ENCODE results near the gene C11orf68.
"Not testable (repeated sequence)": the region's sequence is repeated elsewhere in the genome, so short reads cannot be mapped to it uniquely, and the experiment has no call there.

C11orf68 gene

GRCh38 chr11:65960824-65961266 is 42.0 kb upstream of the C11orf68 start:
- H3K4me3 ChIP-seq (ENCODE audit: low read depth, low read length), result peak overlapping the region; percentile 86
- TF ChIP-seq CTCF (conservative IDR thresholded peaks at IDR 0.05; ENCODE audit: low read depth, low read length), result no peak
- DNase-seq (ENCODE audit: low read depth), result no peak

GRCh38 chr11:65958774-65959420 is 40.0 kb upstream of the C11orf68 start:
- no peak overlapping the region for H3K4me3 ChIP-seq (ENCODE audit: low read depth, low read length)
- no peak for TF ChIP-seq CTCF (conservative IDR thresholded peaks at IDR 0.05; ENCODE audit: low read depth, low read length)
- no peak for DNase-seq (ENCODE audit: low read depth)

GRCh38 chr11:65958291-65958690 is 39.4 kb upstream of the C11orf68 start:
- no peak for DNase-seq (ENCODE audit: low read depth)
- H3K4me3 ChIP-seq (ENCODE audit: low read depth, low read length), result no peak overlapping the region
- TF ChIP-seq CTCF (conservative IDR thresholded peaks at IDR 0.05; ENCODE audit: low read depth, low read length), result no peak

- no peak overlapping the region for H3K4me3 ChIP-seq (ENCODE audit: low read depth, low read length)
- DNase-seq (ENCODE audit: low read depth), result no peak
- no peak for TF ChIP-seq CTCF (conservative IDR thresholded peaks at IDR 0.05; ENCODE audit: low read depth, low read length)
Measured at GRCh38 chr11:65954771-65955170, 35.9 kb upstream of the C11orf68 start.

GRCh38 chr11:65953471-65953870 is 34.6 kb upstream of the C11orf68 start:
- H3K4me3 ChIP-seq (ENCODE audit: low read depth, low read length), result no peak overlapping the region
- no peak for TF ChIP-seq CTCF (conservative IDR thresholded peaks at IDR 0.05; ENCODE audit: low read depth, low read length)
- DNase-seq (ENCODE audit: low read depth), result no peak

- no peak for TF ChIP-seq CTCF (conservative IDR thresholded peaks at IDR 0.05; ENCODE audit: low read depth, low read length)
- H3K4me3 ChIP-seq (ENCODE audit: low read depth, low read length), result no peak overlapping the region
- DNase-seq (ENCODE audit: low read depth), result no peak
Measured at GRCh38 chr11:65952052-65952521, 33.2 kb upstream of the C11orf68 start.

GRCh38 chr11:65951641-65952040 is 32.8 kb upstream of the C11orf68 start:
- not testable (repeated sequence) for H3K4me3 ChIP-seq (ENCODE audit: low read depth, low read length); DNase-seq (ENCODE audit: low read depth)

GRCh38 chr11:65950711-65951110 is 31.8 kb upstream of the C11orf68 start:
- not testable (repeated sequence) for DNase-seq (ENCODE audit: low read depth); H3K4me3 ChIP-seq (ENCODE audit: low read depth, low read length)
